Dermis microvascular lymphatic vessel endothelial cell (primary cell): ENCODE measurements around the gene CCNE1. TPM values are rescaled to one million over a fixed set of nuclear protein-coding genes. Genes with fewer than 3 reads are reported as not detected.

Experiments
- total RNA-seq: library from RNA; depleted of rRNA; stranded (reverse); fragments of >200 nt; gene quantifications from 2 replicates; pipeline ENCODE4 v1.2.1, GENCODE V29; 2014

CCNE1 gene
- total RNA-seq, 1 donor from 2014 or later: 4.0 TPM

Other genes starting within 250 kb of the CCNE1 start
- 57.5 and 57.8 TPM in 2 replicates for gene POP4, start 205.7 kb upstream of the CCNE1 start, total RNA-seq
- gene PLEKHF1, start 146.5 kb upstream of the CCNE1 start, total RNA-seq: 4.1 and 4.8 TPM in 2 replicates
- 12.3 and 19.8 TPM in 2 replicates for gene C19orf12, start 96.7 kb upstream of the CCNE1 start, total RNA-seq
- 21.3 and 23.9 TPM in 2 replicates for gene URI1, start 130.2 kb downstream of the CCNE1 start, total RNA-seq